HuH-7 (cell line): ENCODE measurements around the gene SPINDOC.
"Not testable (repeated sequence)": the region's sequence is repeated elsewhere in the genome, so short reads cannot be mapped to it uniquely, and the experiment has no call there.

Experiments used
- DNase-seq: peaks from one replicate; pipeline ENCODE4 v3.0.0; 2011; ENCODE audit warnings: low spot score

SPINDOC gene

GRCh38 chr11:63813035-63813562, at the start of gene SPINDOC:
SPINDOC (plus strand) TSS chr11:63813456; CDS start chr11:63813687, 231 bp downstream.
- DNase-seq: peak; percentile 76

GRCh38 chr11:63763496-63764339, 49.5 kb upstream of the SPINDOC start:
- no peak for DNase-seq

GRCh38 chr11:63764340-63764678, 48.9 kb upstream of the SPINDOC start:
- no peak for DNase-seq

- peak; percentile 73 for DNase-seq
These were observed 48.3 kb upstream of the SPINDOC start for GRCh38 chr11:63764679-63765647.

GRCh38 chr11:63765688-63766241, 47.5 kb upstream of the SPINDOC start:
- DNase-seq: no peak

GRCh38 chr11:63766531-63767235, 46.6 kb upstream of the SPINDOC start:
- no peak for DNase-seq

- no peak for DNase-seq
These were observed 46.0 kb upstream of the SPINDOC start for GRCh38 chr11:63767267-63767564.

GRCh38 chr11:63767565-63768236, 45.6 kb upstream of the SPINDOC start:
- no peak for DNase-seq

GRCh38 chr11:63768237-63769041, 44.8 kb upstream of the SPINDOC start, which contains the start of gene ZFTA:
ZFTA (minus strand) TSS chr11:63768775; CDS start chr11:63768622, 153 bp downstream.
- no peak for DNase-seq

- DNase-seq: no peak
These were observed 44.1 kb upstream of the SPINDOC start for GRCh38 chr11:63769042-63769713.

- DNase-seq: no peak
These were observed 43.4 kb upstream of the SPINDOC start for GRCh38 chr11:63769714-63770455.

- DNase-seq: no peak
These were observed 42.5 kb upstream of the SPINDOC start for GRCh38 chr11:63770763-63771162.

- DNase-seq: not testable (repeated sequence)
These were observed 41.4 kb upstream of the SPINDOC start for GRCh38 chr11:63771741-63772318.

GRCh38 chr11:63775191-63775590, 38.1 kb upstream of the SPINDOC start:
- no peak for DNase-seq

GRCh38 chr11:63779039-63779438, 34.2 kb upstream of the SPINDOC start:
- DNase-seq: no peak

- DNase-seq: no peak
These were observed 30.5 kb upstream of the SPINDOC start for GRCh38 chr11:63782749-63783148.

GRCh38 chr11:63783925-63784592, 29.2 kb upstream of the SPINDOC start:
- DNase-seq: no peak

GRCh38 chr11:63785823-63786222, 27.4 kb upstream of the SPINDOC start:
- DNase-seq: no peak
